SJSA1 (cell line): ENCODE data around the gene RBM4. TPM values are rescaled to one million over a fixed set of nuclear protein-coding genes. Genes with fewer than 3 reads are reported as not detected.

Experiments used
- DNase-seq, 2 experiments: peaks; one replicate each; pipeline ENCODE4 v3.0.0-alpha.2; 2015 to 2020; ENCODE audit warnings: low spot score in 2 of 2, low read depth in 1 of 2
- H3K27ac ChIP-seq: fragments of 250-450 bp; sonication (Bioruptor Pico); 2 replicates; pipeline ENCODE4 v1.5.1; 2020; ENCODE audit warnings: mild to moderate bottlenecking, moderate library complexity
- H3K27me3 ChIP-seq: fragments of 250-450 bp; sonication (Bioruptor Pico); replicated peaks from 2 replicates; pipeline ENCODE4 v1.5.1; 2020; ENCODE audit warnings: mild to moderate bottlenecking, moderate library complexity
- H3K36me3 ChIP-seq: fragments of 250-450 bp; sonication (Bioruptor Pico); 2 replicates; pipeline ENCODE4 v1.5.1; 2020; ENCODE audit warnings: mild to moderate bottlenecking
- H3K4me1 ChIP-seq: fragments of 250-450 bp; sonication (Bioruptor Pico); replicated peaks from 2 replicates; pipeline ENCODE4 v1.6.1; 2021; ENCODE audit warnings: mild to moderate bottlenecking
- H3K4me3 ChIP-seq: fragments of 250-450 bp; sonication (Bioruptor Pico); 2 replicates; pipeline ENCODE4 v1.5.1; 2020; ENCODE audit warnings: mild to moderate bottlenecking
- H3K9me3 ChIP-seq: fragments of 250-450 bp; sonication (Bioruptor Pico); replicated peaks from 2 replicates; pipeline ENCODE4 v1.5.1; 2020; ENCODE audit warnings: mild to moderate bottlenecking
- total RNA-seq: library from RNA; depleted of rRNA; stranded (reverse); fragments of >200 nt; shearing (Covaris generic); gene quantifications from 2 replicates; pipeline ENCODE4 v1.2.3, GENCODE V29; 2014

Gene RBM4
- total RNA-seq, 1 experiment from 2014 or later, result 170 TPM

DNA sequence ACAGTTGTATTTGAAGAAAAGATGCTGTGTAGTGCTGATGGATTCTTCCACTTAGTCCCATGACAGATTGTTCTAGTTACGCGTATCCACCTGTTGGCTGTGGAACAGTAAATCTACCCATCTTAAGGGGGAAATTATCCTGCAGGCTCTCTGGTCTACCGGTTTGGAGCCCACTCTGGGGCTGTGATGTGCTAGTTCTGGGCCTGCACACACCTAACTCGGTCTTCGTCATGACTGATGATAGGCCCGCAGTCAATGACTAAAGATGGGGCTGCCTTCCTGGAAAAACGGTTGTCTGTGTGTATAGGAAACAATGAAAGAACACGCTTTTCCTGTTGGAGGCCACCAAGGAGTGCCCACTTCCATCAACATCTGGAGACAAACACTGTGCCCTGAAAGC lies 45.4 kb downstream of the RBM4 start:
- no peak overlapping the region for H3K4me3 ChIP-seq
- H3K4me1 ChIP-seq, result no peaks in the 10 kb centered on the region; the same call in 1 of the 2 replicates
- H3K9me3 ChIP-seq, result 0 out of 2 replicates have a peak, but pooled peaks cover 3% of the 10 kb centered on the region
- H3K27ac ChIP-seq, result no peak overlapping the region
- DNase-seq, result no peak
- no peaks in the 10 kb centered on the region for H3K27me3 ChIP-seq
- H3K36me3 ChIP-seq, result no peaks in the 10 kb centered on the region

- H3K9me3 ChIP-seq, result 0 out of 2 replicates have a peak, but pooled peaks cover 3% of the 10 kb centered on the region
- DNase-seq, result no peak
- H3K36me3 ChIP-seq, result no peaks in the 10 kb centered on the region
- H3K27ac ChIP-seq, result no peak overlapping the region
- no peak overlapping the region for H3K4me3 ChIP-seq
- no peaks in the 10 kb centered on the region for H3K4me1 ChIP-seq
- H3K27me3 ChIP-seq, result no peaks in the 10 kb centered on the region
Measured at GRCh38 chr11:66684635-66685034, 46.1 kb downstream of the RBM4 start.

DNA sequence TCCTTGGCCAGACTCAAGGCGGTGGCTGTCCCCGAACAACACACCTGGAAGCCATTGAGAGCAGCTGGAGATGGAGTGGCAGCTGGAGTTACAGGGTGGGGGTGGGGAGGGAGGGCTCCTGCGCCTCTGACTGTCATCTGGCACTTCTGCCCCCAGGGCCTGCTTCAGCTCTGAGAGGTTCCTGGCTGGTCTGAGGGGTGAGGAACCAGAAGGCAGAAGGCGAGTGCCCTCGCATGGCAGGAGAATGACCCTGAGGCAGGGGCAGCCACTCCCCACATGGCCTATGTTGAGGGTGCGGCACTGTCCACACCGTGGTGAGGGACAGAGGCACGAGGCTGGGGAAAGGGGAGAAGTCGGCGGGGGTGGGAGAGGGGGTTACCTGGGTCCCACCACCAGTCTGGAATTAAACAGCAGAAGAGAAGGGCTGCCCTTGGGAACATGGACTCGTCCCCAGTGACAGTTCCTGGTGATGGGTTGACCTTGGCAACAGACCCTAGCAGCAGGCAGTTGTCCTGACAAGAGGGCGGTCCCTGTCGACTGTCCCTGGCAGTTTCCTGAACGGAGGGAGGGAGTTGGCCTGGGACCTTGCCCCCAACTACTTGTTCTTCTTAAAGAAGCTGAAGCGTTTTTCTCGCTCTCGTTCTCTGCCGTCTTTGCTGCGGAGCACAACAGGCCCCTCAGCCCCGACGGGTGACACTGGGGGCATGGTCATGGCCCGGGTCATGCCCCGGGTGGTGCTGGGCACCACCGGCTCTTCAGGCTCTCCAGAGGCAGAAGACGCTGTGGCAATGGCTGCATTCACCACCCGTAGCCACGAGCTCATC lies 47.0 kb downstream of the RBM4 start:
- H3K4me1 ChIP-seq, result no peaks in the 10 kb centered on the region
- DNase-seq, result no peak
- H3K27me3 ChIP-seq, result no peaks in the 10 kb centered on the region
- no peak overlapping the region for H3K27ac ChIP-seq
- H3K36me3 ChIP-seq, result no peaks in the 10 kb centered on the region
- 0 out of 2 replicates have a peak, but pooled peaks cover 3% of the 10 kb centered on the region for H3K9me3 ChIP-seq
- H3K4me3 ChIP-seq, result no peak overlapping the region

DNA sequence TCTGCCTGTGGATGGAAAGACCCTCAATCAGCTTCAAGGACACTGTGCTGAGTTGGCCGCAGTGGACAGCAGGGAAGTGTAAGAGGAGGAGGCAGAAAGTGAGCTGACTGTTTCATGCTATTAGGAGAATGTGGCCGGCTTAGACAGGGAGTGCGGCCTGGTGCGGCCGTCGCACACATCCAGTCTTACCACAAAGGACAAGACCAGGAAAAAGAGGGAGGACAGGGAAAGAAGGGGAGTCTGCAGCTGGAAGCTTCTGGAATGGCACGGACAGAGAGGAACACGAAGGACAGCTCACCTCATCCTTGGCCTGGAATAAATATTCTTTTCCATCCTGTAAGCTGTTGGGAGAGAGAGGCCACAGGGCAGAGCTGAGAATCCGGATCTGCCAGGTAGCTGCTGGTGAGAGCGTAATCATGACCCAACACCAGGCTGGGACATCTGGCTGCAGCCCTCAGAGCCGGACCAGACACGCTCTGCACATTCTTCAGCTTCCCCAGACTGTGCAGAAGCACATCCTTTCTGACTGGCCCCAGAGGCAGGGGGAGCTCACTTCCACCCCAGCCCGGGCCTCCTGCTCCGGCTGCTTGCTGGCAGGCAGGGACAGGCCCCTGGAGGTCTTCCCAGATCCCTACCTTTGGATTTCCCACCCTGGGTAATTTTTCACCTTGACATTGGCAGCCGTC lies 47.7 kb downstream of the RBM4 start:
- no peaks in the 10 kb centered on the region for H3K27me3 ChIP-seq
- H3K36me3 ChIP-seq, result no peaks in the 10 kb centered on the region
- 0 out of 2 replicates have a peak, but pooled peaks cover 3% of the 10 kb centered on the region for H3K9me3 ChIP-seq
- H3K4me3 ChIP-seq, result no peak overlapping the region
- no peak overlapping the region for H3K27ac ChIP-seq
- H3K4me1 ChIP-seq, result no peaks in the 10 kb centered on the region
- no peak for DNase-seq

DNA sequence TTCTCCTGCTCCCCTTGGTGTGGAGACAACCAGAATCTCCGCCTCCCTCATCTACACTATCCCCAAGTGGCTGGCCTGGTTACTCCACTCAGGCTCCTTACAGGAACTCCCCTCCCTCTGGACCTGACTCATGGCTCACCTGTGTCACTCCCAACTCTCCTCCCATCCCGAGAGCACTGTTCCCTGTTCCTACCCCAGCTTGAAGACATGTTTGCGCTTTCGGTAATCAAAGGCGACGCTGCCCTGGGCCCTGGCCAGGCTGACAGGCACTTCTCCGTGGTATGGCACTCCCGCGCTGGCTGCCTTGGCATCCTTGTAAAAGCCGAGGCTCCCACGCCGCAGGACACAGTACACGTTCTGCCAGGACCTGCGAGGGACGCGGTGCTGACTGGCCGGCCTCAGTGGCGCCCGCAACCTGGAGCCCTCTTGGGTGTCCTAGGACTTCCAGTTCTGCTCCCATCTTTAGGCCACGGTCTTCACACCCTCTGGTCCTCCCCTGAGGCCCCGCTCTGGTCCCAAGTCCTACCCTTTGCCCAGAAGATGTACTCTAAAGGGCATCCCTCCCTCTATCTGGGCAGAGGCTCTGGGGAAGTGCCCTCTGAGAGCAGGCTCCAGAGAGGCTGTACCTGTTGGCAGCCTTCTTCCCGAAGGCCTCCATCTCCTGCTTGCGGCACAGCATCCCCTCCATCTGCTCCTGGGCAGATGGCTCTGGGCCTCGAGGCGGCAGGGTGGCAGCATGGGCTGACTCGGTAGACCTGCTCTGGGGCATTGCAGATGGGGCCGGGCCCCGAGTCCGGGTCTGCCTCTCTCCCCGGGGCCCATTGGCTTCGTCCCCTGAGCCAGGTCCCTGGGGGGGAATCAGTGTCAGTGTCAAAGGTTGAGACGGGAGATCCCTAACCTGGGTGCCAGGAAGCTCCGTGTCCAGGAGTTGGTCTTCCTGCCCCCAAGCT lies 48.6 kb downstream of the RBM4 start:
- Histone ChIP-seq H3K4me3 (no peak overlapping the region), H3K27me3 (no peaks in the 10 kb centered on the region), H3K36me3 (no peaks in the 10 kb centered on the region), H3K9me3 (0 out of 2 replicates have a peak, but pooled peaks cover 3% of the 10 kb centered on the region), H3K27ac (no peak overlapping the region), H3K4me1 (no peaks in the 10 kb centered on the region)
- no peak for DNase-seq

GRCh38 chr11:66687831-66688281 lies 49.4 kb downstream of the RBM4 start:
- H3K27me3 ChIP-seq, result no peaks in the 10 kb centered on the region
- H3K36me3 ChIP-seq, result no peaks in the 10 kb centered on the region
- H3K4me3 ChIP-seq, result no peak overlapping the region
- H3K27ac ChIP-seq, result no peak overlapping the region
- no peak for DNase-seq
- no peaks in the 10 kb centered on the region for H3K4me1 ChIP-seq
- 0 out of 2 replicates have a peak, but pooled peaks cover 3% of the 10 kb centered on the region for H3K9me3 ChIP-seq

GRCh38 chr11:66688561-66689534 lies 50.3 kb downstream of the RBM4 start:
- DNase-seq, result no peak
- H3K36me3 ChIP-seq, result no peaks in the 10 kb centered on the region
- H3K27me3 ChIP-seq, result no peaks in the 10 kb centered on the region
- H3K27ac ChIP-seq, result no peak overlapping the region
- no peaks in the 10 kb centered on the region for H3K4me1 ChIP-seq
- H3K9me3 ChIP-seq, result 0 out of 2 replicates have a peak, but pooled peaks cover 3% of the 10 kb centered on the region
- no peak overlapping the region for H3K4me3 ChIP-seq

DNA sequence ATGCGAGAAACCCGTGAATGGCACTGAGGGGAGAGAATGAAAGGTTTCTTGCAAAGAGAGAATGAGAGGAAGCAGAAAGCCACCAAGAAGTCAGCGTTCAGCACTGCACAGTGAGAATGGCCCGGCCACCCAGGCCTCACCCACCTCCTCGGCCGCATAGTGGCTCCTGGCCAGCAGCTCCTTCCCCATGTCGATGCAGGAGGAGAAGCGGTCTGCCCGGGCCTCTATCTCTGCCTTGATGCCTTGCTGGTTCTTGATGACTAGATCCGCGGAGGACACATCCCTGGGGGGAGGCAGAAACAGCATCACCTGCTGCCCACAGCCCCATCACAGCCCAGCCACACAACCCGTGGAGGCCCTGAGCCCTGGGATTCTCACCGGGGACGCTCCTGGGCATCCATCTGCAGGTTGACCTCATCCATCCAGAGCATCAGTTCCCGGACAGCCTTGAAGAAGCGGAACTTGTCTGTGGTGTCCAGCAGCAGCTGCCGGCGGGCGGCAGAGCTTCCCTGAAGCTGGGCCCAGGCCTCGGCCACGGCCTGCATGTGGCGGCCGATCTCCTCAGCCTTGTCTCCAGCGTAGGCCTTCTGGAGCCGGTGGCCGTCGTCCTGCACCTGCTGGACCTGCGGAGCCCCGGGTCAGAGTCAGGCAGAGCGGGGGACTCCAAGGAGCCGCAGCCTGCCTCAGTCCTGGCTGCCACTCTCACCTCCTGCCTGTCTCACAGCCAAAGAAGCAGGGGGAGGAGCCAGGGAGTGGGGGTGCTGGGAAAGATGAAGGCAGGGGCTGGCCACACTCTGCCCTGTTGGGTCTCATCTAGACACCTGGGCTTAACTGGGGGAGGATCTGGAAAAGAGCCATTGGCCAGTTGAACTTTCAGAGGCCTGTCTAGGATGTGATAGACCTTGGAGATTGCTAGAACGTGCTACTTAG lies 51.4 kb downstream of the RBM4 start:
- 0 out of 2 replicates have a peak, but pooled peaks cover 3% of the 10 kb centered on the region for H3K9me3 ChIP-seq
- no peak overlapping the region for H3K4me3 ChIP-seq
- no peak for DNase-seq
- no peak overlapping the region for H3K27ac ChIP-seq
- H3K36me3 ChIP-seq, result no peaks in the 10 kb centered on the region
- H3K4me1 ChIP-seq, result no peaks in the 10 kb centered on the region
- no peaks in the 10 kb centered on the region for H3K27me3 ChIP-seq

DNA sequence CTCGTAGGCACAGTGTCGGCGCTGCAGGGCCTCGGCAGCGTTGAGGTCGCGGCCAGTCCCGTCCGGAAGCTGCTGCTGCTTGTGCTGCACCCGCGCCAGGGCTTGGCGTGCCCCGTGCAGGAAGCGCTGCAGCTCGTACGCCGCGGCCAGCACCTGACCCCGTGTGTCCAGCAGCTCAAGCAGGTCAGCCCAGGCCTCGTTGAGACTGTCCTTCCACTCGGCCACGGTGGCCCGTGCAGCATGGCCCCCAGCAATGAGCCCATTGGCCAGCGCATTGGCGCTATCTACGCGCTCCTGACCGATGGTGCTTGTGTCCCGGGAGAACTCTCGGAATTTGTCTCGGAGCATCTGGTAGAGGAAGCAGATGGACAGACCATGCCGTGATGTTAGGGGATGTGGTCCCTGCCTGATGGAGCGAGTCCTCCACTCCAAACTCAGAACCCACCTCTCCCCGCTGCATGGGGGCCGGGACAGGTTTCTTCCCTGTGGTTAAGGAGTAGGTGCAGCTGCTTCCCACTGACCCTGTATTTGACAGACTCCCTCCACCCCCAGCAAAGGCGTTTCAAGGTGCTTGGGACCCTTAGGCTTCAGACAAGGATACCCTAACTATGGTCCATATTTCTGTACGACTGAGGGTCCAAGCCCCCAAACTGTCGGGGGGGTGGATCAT lies 52.9 kb downstream of the RBM4 start:
- Histone ChIP-seq H3K9me3 (0 out of 2 replicates have a peak, but pooled peaks cover 3% of the 10 kb centered on the region), H3K4me3 (no peak overlapping the region), H3K36me3 (no peaks in the 10 kb centered on the region), H3K27ac (no peak overlapping the region), H3K27me3 (no peaks in the 10 kb centered on the region), H3K4me1 (no peaks in the 10 kb centered on the region)
- no peak for DNase-seq

- Histone ChIP-seq H3K36me3 (no peaks in the 10 kb centered on the region), H3K27ac (no peak overlapping the region), H3K4me1 (no peaks in the 10 kb centered on the region), H3K4me3 (no peak overlapping the region), H3K27me3 (no peaks in the 10 kb centered on the region), H3K9me3 (no peaks in the 10 kb centered on the region)
- DNase-seq, result no peak
Measured at GRCh38 chr11:66692446-66692845, 53.9 kb downstream of the RBM4 start.

DNA sequence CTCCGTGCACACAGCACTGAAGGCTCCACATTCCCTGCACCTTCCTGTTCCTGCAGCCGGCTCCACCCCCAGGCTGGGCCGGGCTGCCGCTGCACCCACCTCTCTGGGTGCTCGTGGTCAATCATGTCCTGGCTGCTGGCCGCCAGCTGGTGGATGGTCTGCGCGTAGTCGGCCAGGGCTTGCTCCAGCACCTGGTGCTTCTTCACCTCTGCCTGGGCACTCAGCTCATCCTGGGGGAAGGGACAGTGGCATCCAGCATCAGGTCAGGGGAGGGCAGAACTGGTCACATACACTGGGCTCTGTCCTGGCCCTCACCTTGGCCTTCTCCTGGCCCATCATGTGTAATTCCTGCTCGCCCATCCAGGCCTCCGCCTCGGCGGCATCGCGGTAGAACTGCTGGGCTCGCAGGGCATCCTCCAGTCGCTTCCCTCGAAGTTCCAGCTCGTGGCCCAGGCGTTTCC lies 54.4 kb downstream of the RBM4 start:
- H3K9me3 ChIP-seq, result no peaks in the 10 kb centered on the region
- no peak overlapping the region for H3K27ac ChIP-seq
- no peak for DNase-seq
- H3K27me3 ChIP-seq, result no peaks in the 10 kb centered on the region
- H3K4me1 ChIP-seq, result no peaks in the 10 kb centered on the region
- H3K4me3 ChIP-seq, result no peak overlapping the region
- H3K36me3 ChIP-seq, result no peaks in the 10 kb centered on the region
